ENCODE results near the gene TMEM50A.
"Not testable (repeated sequence)": the region's sequence is repeated elsewhere in the genome, so short reads cannot be mapped to it uniquely, and the experiment has no call there.

Gene TMEM50A

DNA sequence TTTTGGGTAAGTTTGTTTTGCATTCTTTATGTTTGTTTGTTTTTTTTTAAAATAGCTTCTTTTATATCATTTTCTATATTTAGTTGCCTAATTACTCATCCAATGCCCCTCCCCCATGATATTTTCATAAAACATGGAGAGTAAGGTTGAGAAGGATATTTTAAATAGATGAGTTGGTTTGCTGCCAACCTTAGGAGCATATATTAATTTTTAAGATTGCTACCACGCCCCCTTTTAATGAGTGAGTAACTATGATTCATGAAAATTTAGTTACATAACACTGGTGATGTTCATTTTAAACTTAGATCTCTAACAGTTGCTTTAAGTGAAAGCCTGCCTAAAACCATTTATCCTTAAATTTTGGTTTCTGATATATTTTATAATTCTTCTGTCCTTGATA lies 18.7 kb downstream of the TMEM50A start:
- no peaks in the 10 kb centered on the region for H3K4me1 ChIP-seq
- H3K9me3 ChIP-seq = no peaks in the 10 kb centered on the region
- no peak overlapping the region for H3K4me3 ChIP-seq (ENCODE audit: low read depth, low read length)
- no peaks in the 10 kb centered on the region for H3K27me3 ChIP-seq
- no peaks in the 10 kb centered on the region for H3K36me3 ChIP-seq
- TF ChIP-seq CTCF (IDR thresholded peaks at IDR 0.05; ENCODE audit: low read depth, low read length) = no peak
- DNase-seq = no peak

DNA sequence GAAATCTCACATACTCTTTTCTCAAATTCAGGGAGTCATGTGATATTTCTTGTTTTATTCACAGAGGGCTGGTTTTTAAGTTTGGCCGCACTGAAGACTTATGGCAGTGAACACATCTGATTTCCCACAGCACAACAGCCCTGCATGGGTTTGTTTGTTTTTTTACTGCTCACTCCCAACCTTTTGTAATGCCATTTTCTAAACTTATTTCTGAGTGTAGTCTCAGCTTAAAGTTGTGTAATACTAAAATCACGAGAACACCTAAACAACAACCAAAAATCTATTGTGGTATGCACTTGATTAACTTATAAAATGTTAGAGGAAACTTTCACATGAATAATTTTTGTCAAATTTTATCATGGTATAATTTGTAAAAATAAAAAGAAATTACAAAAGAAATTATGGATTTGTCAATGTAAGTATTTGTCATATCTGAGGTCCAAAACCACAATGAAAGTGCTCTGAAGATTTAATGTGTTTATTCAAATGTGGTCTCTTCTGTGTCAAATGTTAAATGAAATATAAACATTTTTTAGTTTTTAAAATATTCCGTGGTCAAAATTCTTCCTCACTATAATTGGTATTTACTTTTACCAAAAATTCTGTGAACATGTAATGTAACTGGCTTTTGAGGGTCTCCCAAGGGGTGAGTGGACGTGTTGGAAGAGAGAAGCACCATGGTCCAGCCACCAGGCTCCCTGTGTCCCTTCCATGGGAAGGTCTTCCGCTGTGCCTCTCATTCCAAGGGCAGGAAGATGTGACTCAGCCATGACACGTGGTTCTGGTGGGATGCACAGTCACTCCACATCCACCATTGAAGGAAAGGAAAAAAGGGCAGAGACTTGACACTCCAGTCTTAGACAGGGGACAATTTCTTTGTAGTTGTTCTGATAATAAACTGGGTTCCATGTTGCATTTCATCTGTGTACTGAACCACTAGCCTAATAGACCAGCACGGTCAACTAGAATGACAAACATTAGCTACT lies 22.8 kb downstream of the TMEM50A start:
- no peak for DNase-seq
- H3K4me1 ChIP-seq = no peaks in the 10 kb centered on the region
- TF ChIP-seq CTCF (IDR thresholded peaks at IDR 0.05; ENCODE audit: low read depth, low read length) = no peak

GRCh38 chr1:25361901-25362300 lies 23.8 kb downstream of the TMEM50A start:
- Histone ChIP-seq H3K4me1 (no peaks in the 10 kb centered on the region), H3K36me3 (no peaks in the 10 kb centered on the region), H3K27me3 (no peaks in the 10 kb centered on the region), H3K9me3 (no peaks in the 10 kb centered on the region), H3K4me3 (ENCODE audit: low read depth, low read length) (no peak overlapping the region)
- DNase-seq = no peak
- TF ChIP-seq CTCF (IDR thresholded peaks at IDR 0.05; ENCODE audit: low read depth, low read length) = no peak

More for the DNA sequence above, 22.8 kb downstream of the TMEM50A start:
- no peaks in the 10 kb centered on the region for H3K27me3 ChIP-seq
- no peaks in the 10 kb centered on the region for H3K36me3 ChIP-seq
- no peaks in the 10 kb centered on the region for H3K9me3 ChIP-seq
- H3K4me3 ChIP-seq (ENCODE audit: low read depth, low read length) = no peak overlapping the region

GRCh38 chr1:25362634-25363559 lies 24.8 kb downstream of the TMEM50A start:
- H3K9me3 ChIP-seq; H3K36me3 ChIP-seq; H3K27me3 ChIP-seq; H3K4me1 ChIP-seq; H3K4me3 ChIP-seq (ENCODE audit: low read depth, low read length); DNase-seq: not testable (repeated sequence)

- no peak for TF ChIP-seq CTCF (IDR thresholded peaks at IDR 0.05; ENCODE audit: low read depth, low read length)
- Histone ChIP-seq H3K27me3 (no peaks in the 10 kb centered on the region), H3K36me3 (no peaks in the 10 kb centered on the region), H3K9me3 (no peaks in the 10 kb centered on the region), H3K4me3 (ENCODE audit: low read depth, low read length) (no peak overlapping the region), H3K4me1 (no peaks in the 10 kb centered on the region)
- DNase-seq = no peak
Measured at GRCh38 chr1:25369241-25369640, 31.1 kb downstream of the TMEM50A start.

- not testable (repeated sequence) for DNase-seq; H3K36me3 ChIP-seq; H3K4me1 ChIP-seq; H3K4me3 ChIP-seq (ENCODE audit: low read depth, low read length); H3K9me3 ChIP-seq; H3K27me3 ChIP-seq
Measured at GRCh38 chr1:25369691-25370271, 31.6 kb downstream of the TMEM50A start.

- H3K9me3 ChIP-seq; H3K4me3 ChIP-seq (ENCODE audit: low read depth, low read length); H3K27me3 ChIP-seq; H3K36me3 ChIP-seq; H3K4me1 ChIP-seq; DNase-seq: not testable (repeated sequence)
Measured at GRCh38 chr1:25371757-25372156, 33.6 kb downstream of the TMEM50A start.

GRCh38 chr1:25378367-25378766 lies 40.2 kb downstream of the TMEM50A start:
- H3K27me3 ChIP-seq; H3K4me3 ChIP-seq (ENCODE audit: low read depth, low read length); H3K4me1 ChIP-seq; DNase-seq; H3K9me3 ChIP-seq; H3K36me3 ChIP-seq: not testable (repeated sequence)

- not testable (repeated sequence) for H3K27me3 ChIP-seq; H3K36me3 ChIP-seq; H3K4me1 ChIP-seq; H3K4me3 ChIP-seq (ENCODE audit: low read depth, low read length); H3K9me3 ChIP-seq; DNase-seq
Measured at GRCh38 chr1:25382543-25382942, 44.4 kb downstream of the TMEM50A start.

DNA sequence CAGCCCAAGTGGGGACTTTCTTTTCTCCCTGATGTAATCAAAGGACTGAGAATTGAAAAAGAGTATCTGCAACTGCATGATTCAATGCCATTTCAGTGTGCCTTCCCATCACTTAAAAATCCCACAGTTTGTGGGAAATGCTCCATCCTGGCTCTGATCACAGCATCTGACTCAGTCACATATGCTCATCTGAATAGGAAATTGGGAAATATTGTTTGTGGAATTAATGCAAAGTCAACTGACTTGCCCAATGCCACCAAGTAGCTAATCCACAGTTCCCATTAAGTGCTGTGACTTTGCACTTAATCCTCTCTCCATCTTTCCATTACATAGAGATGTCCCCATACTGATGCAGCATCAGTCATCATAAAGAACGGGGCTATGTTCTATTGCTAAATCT lies 45.0 kb downstream of the TMEM50A start:
- H3K9me3 ChIP-seq; H3K4me1 ChIP-seq; DNase-seq; H3K27me3 ChIP-seq; H3K36me3 ChIP-seq; H3K4me3 ChIP-seq (ENCODE audit: low read depth, low read length): not testable (repeated sequence)

Measured in BE2C (cell line).